Peyer's patch (tissue), 4 donors: ENCODE results near the gene PRXL2A.

Experiments
- POLR2A ChIP-seq, 2 donors: fragments of 450-650 bp; IDR thresholded peaks; one replicate each; pipeline ENCODE4 v1.5.1; 2017; ENCODE audit warnings: antibody characterized with exemption in 2 of 2, mild to moderate bottlenecking in 2 of 2, moderate library complexity in 2 of 2
- TF ChIP-seq, protein P1 (sequence below), 6 experiments: fragments of 450-650 bp in 4 of 6; fragments of 200-600 bp in 2 of 6; sonication (generic) in 1 of 6; IDR thresholded peaks; one replicate each; pipeline ENCODE4 v1.5.1; 2017 to 2019; ENCODE audit warnings: antibody characterized with exemption in 6 of 6, mild to moderate bottlenecking in 3 of 6, moderate library complexity in 1 of 6

DNA sequence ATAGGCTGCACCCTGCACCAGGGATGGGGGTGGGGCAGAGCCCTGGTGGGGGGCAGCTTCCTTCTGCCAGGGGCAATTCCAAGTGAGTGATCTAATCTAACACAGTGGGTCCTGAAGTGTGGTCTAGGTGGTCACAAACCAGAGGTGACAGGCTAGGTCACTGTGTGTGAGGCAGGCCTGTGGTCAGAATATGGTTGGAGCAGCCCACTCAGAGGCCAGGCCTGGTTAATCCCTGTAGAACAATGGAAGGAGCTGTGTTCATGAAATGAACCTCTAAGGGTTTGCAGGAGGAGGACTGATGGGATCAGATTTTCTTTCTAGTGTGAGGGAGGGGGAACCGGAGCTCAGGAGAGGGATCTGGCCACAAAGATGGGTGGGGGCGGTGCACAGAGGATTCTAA, 35.8 kb downstream of the PRXL2A start:
- TF ChIP-seq, protein P1, sequence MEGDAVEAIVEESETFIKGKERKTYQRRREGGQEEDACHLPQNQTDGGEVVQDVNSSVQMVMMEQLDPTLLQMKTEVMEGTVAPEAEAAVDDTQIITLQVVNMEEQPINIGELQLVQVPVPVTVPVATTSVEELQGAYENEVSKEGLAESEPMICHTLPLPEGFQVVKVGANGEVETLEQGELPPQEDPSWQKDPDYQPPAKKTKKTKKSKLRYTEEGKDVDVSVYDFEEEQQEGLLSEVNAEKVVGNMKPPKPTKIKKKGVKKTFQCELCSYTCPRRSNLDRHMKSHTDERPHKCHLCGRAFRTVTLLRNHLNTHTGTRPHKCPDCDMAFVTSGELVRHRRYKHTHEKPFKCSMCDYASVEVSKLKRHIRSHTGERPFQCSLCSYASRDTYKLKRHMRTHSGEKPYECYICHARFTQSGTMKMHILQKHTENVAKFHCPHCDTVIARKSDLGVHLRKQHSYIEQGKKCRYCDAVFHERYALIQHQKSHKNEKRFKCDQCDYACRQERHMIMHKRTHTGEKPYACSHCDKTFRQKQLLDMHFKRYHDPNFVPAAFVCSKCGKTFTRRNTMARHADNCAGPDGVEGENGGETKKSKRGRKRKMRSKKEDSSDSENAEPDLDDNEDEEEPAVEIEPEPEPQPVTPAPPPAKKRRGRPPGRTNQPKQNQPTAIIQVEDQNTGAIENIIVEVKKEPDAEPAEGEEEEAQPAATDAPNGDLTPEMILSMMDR (IDR thresholded peaks at IDR 0.05), result no peak
- no peak for TF ChIP-seq POLR2A (IDR thresholded peaks at IDR 0.05)
